Activated CD4-positive, alpha-beta T cell treated with anti-CD3 and anti-CD28 coated beads, Interleukin-2, amount 50 U/mL, for 1 hour (primary cell): ENCODE results near the gene UXS1.
A peak's percentile ranks its signal among the peaks of the same experiment; 100 is the strongest.

Experiments
- DNase-seq: peaks from one replicate; pipeline ENCODE4 v3.0.0-alpha.2; 2020

UXS1 gene

DNA sequence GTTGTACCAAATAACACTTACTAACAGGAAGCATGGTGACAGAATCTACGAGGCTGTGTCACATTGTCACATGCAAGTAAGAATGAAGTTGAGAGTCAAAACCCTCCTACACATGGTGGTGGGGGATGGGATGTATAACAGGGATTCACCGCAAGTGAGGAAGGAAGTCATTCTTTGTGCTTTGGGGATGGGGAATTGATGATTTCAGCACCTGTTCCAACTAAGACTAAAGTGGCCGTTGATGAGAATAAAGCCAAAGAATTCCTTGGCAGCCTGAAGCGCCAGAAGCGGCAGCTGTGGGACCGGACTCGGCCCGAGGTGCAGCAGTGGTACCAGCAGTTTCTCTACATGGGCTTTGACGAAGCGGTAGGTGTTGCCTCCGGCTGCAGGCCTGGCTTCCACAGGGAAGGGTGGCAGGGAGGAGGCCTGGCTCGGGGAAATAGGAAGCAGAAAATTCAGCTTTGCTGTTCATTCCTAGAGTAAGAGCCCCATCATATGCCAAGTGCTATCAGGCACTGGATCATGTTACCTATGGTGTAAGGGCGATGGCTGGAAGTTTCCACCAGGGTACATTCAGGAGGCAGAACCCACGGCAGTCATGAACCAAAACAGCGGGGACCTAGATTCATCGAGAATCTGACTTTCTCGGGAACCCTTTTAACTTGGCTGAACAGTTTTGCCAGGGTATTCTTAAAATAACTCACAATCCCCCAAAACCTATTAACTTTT lies 120.3 kb downstream of the UXS1 start:
- no peak for DNase-seq

DNA sequence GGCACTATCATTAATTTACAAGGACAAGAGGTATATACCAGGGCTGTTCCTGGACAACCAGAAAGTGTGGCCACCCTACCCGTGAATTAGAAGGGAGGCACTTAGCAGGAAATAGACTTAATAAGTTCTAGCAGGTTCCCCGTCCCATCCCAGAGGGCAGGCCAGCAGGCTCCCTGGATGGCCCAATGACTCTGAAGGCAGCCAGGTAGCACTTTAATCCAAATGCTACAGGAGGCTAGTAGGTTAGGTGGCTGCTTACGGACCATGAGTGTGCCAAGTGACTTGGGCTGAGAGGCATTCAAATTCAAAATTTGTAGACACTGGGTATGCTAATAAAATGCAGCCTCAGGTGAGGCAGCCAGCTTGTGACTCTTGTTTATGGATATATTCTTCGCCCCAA lies 123.9 kb downstream of the UXS1 start:
- no peak for DNase-seq

DNA sequence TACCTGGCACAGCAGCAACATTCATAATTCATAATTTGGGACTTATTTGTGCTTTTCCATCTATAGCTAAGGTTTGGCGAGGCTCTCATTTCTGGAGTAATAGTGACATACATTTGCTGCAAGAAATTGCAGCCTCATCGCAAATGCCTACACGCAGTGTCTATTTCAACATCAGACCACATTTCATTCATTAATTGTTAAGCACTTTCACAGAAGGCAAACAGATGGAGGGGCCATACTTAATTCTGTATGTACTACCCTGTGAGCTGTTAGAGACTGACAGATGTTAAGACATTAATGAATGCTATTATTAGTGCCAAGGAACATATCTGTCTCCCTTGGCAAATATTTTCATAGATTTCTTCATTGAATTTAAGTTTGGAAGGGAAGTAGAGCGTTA lies 125.7 kb downstream of the UXS1 start:
- DNase-seq = no peak

DNA sequence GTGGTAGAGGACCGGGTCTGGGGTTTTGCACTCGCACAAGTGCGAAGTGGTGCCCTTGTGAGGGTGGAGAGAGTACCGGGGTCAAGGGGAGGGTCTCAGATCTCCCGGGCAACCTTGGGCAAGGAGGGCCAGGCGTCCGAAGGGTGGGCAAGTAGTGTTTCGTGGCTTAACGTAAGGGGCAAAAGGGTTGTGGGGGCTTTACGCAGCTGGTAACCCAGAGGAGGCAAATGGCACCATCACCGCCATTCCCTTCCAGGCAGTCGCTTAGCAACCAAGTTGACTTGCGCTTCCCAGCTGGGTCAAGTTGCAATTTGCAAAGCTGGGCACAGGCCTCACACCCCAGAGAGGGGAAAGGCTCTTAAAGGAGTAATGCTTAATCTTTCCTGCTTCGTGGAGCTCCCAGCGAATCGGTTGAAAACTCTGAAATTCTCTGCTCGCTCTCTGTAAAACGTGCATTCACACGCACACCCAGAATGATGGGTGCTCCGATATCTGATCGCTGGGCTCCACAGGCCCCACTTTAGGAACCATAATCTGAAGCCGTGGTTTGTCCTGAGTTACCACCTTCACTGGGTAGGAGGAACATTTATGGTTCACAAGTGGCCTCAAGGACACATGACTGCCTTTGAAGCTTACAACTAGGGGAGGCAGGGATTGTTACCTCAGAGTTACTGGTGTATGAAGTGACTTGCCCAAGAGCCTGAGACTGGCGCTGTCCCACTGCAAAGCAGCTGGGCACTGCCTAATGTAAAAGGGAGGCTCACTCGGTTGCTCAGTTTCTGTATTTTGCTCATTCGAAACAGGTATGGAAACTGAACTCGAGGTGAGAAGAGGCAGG lies 127.9 kb downstream of the UXS1 start:
- DNase-seq = no peak

DNA sequence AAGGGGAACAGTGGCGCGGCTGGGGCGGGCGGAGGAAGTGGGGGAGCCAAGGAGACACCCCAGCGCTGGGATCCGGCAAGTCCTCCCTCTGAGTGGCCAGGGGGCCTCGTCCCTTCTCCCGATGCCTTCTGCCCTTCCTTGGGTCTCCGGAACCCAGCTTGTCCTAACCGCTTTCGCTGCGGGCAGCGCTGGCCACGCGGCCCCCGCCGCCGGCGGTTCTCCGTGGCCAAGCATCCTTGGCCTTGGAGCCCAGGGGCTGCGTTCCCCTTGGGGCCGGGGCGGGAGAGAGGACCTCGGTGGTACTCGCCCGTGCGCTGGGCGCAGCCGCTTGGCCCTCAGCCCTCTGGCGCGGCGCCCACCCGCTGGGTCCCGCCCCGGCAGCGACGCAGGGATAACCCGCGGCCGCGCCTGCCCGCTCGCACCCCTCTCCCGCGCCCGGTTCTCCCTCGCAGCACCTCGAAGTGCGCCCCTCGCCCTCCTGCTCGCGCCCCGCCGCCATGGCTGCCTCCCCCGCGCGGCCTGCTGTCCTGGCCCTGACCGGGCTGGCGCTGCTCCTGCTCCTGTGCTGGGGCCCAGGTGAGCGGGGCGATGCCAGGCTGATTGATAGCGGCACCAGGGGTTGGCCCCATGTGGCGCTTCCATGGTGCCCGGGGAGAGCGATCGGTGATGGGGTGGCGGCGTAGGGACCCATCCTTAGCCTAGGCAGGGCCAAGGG lies 128.7 kb downstream of the UXS1 start:
- DNase-seq = peak; percentile 24

DNA sequence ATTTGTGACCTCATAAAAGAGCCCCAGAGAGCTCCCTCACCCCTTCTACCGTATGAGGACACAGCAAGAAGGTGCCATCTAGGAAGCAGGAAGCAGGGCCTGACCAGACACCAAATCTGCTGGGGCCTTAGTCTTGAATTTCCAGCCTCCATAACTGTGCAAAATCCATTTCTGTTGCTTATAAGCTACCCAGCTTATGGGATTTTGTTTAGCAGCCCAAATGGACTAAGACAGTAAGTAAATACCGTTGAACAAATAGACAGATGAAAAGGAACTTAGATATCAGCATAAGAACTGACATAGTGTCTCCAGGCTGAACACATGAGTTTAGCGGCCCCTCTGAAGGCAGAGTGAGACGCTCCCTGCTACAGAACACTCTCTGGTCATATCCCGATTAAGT lies 130.9 kb downstream of the UXS1 start:
- DNase-seq = no peak

DNA sequence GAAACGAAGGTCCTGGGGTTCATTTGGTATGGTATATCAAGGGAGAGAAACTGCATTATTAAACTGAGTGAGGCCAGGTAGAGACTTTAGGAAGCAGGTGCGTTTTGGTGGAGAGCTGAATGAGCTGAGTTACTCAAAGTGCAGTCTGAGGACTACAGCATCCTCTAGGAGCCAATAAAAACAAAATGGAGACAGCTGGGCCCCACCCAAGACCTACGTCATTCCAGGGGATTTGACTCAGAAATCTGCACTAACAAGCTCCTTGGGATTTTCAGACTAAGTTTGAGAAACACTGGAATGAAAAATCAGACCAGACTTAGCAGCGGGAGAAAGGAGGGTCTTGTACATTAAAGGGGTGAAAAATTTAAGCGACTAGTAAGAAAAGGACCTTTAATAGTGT lies 131.5 kb downstream of the UXS1 start:
- DNase-seq = no peak

DNA sequence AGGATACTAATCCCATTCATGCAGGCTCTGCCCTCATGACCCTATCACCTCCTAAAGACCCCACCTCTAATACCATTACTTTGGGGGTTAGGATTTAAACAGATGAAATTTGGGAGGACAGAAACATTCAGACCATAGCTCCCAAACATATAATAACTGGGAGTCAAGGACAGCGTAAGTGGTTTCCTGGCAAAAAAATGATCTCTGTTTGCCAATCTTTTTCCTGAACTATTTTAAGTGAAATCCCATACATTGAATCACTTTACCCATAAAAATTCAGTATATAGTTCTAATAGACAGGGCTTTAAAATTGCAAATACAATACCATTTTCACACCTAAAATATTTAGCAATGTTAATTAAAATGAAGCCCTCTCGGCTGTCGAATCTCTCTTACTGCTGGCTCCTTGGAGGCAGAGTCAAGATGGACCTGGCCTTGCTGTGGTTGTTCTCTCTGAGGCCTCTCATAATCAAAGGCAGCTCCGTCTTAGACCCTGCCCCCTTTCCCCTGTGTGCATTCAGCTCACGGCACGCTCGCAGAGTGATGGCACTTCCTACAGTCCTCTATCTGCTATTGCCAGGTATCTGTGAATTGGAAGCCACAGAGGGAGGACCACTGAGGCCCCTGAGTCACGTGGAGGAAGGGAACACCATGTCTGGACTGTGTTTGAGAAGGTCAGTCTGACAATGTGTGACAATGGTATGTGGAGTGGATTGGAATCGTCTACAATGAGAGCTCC lies 132.3 kb downstream of the UXS1 start:
- DNase-seq = no peak

DNA sequence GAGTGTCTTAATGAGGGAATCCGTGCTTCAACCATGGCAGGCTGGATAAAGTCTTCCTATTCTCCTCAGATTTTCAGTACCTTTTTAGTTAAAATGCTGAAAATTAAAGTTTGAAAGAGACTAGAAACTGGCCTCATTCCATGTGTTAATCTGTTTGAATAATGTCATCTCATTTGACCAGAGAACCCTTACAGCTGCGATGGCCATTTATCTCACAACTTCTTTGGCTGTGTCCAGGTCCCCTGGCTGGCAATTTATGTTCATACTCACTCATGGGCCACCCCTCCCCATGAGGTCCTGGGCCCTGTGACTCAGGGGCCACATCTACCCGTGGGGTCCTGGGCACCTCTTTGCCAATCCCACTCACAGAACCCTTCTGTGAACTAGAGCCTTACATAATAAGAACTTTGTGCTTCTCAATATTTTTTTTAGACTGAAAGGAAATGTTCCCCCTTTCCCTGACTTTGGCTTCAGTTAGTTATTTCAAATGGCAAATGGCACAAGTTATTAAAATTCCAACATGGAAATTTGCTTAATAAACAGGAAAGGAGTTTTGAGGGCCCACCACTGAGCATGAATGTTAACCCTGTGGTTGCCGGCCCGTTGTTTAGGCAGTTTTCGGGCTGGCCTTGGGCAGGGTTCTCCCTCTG lies 134.6 kb downstream of the UXS1 start:
- DNase-seq = no peak

DNA sequence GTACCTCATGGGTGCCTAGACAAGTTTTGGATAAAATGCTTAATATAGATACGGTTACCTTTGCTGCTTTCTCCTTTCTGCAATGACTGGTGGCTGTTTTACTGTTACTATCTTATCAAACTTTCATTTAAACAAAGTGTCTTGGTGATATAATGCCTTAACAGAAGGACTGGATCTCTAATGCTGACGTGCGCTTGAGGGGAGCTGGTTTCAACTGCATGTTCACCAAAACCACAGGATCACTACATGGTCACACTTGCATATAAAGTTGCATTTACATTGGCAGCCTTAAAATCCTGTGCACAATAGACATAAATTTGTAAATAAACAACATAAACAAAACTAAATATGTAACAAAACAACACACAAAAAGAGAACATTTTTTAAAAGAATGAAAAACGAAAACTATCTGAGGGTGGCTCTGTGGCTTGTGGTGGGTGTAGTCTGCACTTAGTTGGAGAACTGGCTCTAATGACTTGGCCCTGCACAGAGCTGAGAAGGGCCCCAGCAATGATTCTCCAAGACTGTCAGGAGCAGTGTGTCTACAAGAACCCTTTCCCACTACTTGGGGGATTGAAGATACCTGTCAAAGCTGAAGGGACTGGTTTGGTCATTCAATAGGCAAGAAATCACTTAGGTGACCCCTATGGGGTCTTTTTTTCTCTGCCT lies 135.5 kb downstream of the UXS1 start:
- DNase-seq = no peak

DNA sequence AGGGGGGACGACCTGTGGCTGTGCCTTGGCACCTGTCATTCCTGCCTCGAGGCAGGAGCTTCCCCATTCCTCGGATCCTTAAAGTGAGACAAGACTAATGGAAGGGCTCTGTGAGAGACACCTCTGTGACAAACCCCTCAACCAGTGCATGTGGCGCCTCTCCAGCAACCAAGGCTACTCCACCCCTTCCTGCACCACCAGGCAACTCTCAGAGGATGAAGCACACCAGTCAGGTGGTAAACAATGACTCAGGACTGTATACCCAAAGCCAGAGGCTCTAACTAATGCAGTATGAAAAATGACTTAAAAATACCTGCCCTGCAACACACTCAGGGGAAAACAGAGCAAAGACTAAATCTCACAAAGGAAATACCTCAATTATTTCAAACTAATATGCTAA lies 136.9 kb downstream of the UXS1 start:
- peak; percentile 35 for DNase-seq

DNA sequence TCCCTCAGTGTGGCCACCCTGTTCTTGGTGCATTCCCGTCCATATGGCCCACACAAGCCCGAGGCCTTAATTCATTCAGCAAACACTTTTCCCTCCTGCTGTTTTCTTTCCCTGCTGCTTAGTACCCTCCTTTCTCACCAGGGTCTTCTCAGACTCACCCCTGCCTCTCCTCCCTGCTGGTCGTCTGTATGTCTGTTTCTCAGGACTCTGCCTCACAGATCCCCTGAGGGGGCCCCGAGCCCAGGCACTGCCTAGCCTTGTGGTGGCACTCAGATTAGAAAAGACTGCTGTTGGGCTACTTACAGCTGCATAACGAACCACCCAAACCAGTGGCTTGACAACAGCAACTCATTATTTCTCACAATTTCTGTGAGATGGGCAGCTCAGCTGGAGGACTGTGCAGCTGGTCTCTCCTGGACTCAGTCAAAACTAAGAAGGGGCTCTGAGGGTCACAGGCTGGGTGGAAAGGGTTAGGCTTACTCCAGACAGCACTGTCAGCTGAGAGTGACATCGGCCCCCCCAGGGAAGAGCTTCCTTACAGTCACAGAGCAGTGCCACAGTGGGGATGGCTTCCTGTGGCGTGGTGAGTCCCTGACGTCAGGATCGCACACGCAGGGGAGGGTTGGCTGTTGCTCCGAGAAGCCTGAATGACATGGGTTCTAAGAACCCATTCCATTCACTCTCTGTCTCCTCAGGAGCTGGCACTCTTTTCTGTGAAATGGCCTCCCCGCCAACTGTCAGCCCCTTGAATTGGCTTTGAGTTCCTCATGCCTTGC lies 139.0 kb downstream of the UXS1 start:
- DNase-seq = no peak

DNA sequence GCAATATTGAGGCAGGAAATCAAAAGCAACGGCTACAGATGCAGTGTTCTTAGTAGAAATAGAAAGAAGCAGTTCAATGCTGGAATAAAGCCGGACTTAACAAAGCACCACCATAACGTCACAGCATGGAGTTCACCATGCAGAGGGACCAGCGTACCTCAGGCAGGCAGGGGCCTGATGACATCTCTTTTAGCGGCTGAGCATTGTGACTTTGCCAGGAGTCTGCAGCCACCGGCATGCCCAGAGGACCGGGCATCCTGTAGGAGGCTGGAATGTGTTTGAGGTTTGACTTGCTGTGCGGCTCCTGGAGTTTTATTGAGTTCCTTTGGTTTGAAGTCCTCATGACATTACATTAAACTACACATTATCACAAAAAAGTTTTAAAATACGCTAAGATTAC lies 139.8 kb downstream of the UXS1 start:
- DNase-seq = no peak

DNA sequence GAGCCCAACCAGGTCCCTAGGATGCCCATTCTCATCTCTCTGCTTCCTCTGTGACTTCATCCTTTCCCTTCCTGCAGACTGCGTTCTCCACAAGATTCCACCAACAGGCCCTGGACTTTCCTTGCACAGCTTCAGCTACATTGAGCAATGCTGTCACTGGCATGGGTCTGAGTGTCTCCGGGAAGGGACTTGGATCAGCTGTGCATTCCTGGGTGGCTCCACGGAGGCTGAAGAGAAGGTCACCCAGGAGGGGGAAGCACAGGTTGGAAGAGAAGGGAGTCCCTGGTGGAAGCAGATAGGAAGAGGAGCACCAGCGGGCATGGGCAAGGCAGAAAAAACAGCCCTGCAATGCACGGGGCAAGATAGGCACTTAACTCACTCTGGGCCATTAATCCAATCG lies 140.5 kb downstream of the UXS1 start:
- no peak for DNase-seq

DNA sequence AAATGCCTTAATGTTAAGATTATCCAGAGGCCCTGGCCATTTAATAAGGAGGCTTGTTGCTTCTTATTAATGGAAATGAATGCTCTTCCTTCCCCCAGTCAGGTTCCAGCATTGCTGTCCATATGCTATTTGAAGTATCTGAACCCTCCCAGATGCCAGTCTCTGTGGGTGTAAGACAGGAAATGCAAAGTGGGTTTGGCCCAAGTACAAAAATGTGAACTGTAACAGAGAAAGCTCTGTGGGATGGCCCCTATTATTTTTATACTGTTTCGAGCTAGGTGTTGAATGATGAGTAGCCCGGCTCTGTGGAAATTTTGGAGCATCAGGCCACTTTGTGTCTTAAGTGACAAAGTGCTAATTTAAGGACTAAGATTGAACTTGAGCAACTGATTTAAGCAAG lies 141.0 kb downstream of the UXS1 start:
- DNase-seq = no peak

DNA sequence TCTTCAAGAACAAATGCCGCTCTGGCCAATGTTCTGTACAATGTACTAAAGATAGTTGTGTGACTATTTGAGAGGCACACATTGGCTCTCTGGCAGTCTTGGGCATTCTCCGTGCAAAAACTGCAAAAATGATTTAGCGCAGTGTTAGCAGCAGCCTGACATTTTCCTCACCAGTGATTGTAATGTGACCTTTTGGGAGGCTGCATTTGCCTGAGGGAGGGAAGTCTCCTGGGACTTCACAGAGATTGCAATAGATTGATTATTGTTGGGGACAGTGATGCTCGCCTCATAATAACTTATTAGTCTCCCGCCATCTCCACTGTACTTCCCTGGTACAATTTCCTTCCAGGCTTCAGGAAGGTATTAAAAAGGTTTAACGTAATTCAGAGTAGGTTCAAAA lies 149.2 kb downstream of the UXS1 start:
- no peak for DNase-seq

DNA sequence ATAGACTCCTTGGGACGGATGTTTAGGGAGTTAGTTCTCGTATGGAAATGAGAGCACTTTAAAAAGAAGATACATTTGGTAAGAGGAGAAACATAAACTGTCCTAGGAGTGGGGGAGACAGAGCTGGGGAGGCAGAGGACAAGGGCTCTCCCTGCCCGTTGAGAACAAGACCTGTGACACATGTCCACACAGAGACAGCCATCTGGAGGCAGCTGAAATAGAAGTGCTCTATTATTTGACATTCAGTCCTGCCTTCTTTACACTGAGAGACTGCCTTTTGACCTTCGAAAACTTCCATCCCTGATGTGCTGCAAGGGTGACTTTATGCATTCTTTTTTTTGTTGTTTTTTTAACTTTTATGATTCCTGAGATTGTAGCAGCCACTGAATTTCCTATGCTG lies 150.1 kb downstream of the UXS1 start:
- DNase-seq = no peak
